ENCODE measurements around the gene ARHGAP22.

- TF ChIP-seq CTCF (conservative IDR thresholded peaks at IDR 0.05; ENCODE audit: low read length) (no peak), EZH2phosphoT487 (IDR thresholded peaks at IDR 0.05; ENCODE audit: borderline replicate concordance, low read depth, low read length) (no peak)
These were observed 134.6 kb downstream of the ARHGAP22 start for GRCh38 chr10:48470115-48470892.

All from OCI-LY7 (cell line).